NOMO-1 treated with DMSO at 0.1 percent for 48 hours (cell line): ENCODE data around the gene ZNF723.
"Not testable (repeated sequence)": the region's sequence is repeated elsewhere in the genome, so short reads cannot be mapped to it uniquely, and the experiment has no call there.

ENCODE experiments used
- DNase-seq: peaks from one replicate; lab custom pipeline; 2025; ENCODE audit not compliant: unreplicated experiment; lab: John Stamatoyannopoulos, UW

ZNF723 gene

GRCh38 chr19:22832031-22832762, at the start of gene ZNF723:
TSS of gene ZNF723 (plus strand) at chr19:22832291. CDS start at chr19:22832380, 89 bp downstream.
- no peak for DNase-seq

- DNase-seq: no peak
These were observed 48.3 kb upstream of the ZNF723 start, which contains the start of gene ZNF99 for GRCh38 chr19:22783651-22784410. TSS of gene ZNF99 (minus strand) at chr19:22784151. CDS start at chr19:22784016, 135 bp downstream.

- not testable (repeated sequence) for DNase-seq
These were observed 39.2 kb upstream of the ZNF723 start for GRCh38 chr19:22792863-22793262.

DNA sequence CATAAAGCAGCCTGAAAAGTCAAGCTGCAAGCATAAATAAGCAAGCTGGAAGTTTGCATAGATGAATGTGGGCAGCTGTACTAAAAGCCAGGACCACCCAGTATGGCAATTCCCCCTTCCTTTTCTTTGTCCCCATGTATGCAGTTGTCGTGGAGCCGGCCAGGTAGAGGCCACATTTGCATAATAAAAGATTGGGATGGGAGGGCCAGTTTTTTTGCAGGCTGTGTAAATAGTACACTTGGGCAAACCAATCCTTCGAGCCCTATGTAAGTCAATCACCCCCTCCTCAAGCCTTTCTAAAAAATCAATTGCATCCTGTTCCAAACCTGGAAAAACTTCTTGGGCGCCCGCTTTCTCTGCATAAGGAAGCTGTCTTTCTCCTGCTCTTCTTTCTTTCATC, 35.1 kb upstream of the ZNF723 start:
- no peak for DNase-seq

- DNase-seq: no peak
These were observed 25.7 kb upstream of the ZNF723 start for GRCh38 chr19:22806418-22806817.

GRCh38 chr19:22807061-22807835, 24.8 kb upstream of the ZNF723 start:
- no peak for DNase-seq

DNA sequence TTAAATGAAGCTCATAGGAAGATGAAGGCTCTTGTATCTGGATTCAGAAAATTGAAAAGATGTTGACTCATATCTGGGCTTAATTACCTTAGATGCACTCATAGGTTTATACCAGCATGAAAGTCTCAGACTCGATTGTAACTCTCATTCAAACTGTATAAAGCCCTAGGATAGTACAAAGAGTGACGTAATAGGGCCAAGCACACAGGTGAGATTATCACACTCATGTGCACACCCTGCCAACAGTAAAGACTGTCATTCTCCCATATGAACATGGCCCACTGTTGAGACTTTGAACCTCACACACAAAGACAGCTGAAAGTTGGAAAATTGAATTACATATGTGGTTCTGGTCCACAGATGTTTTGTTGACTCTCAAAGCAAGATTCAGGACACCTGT, 18.0 kb upstream of the ZNF723 start:
- DNase-seq: no peak

GRCh38 chr19:22831211-22831610, 880 bp upstream of the ZNF723 start:
- no peak for DNase-seq

GRCh38 chr19:22857713-22858320, 25.7 kb downstream of the ZNF723 start:
- DNase-seq: not testable (repeated sequence)

DNA sequence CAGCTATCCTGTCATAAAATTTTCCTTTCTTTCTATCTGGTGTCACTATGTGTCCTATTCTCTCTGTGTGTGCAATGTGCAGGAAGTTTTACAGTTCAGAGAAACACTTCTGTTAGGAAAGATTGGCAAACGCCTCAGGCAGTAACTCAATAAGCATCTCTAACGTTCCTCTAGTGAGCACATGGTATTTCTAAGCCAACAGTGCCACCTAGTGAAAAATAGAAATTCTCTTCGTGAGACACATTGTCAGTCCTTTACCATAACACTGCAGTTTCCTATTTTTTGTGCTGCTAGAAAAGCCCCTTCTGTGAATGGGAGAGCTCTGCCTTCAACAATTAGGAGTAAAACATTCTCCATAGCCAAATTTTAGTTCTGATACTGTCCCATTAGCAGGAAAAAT, 50.7 kb downstream of the ZNF723 start:
- peak; percentile 1 for DNase-seq

DNA sequence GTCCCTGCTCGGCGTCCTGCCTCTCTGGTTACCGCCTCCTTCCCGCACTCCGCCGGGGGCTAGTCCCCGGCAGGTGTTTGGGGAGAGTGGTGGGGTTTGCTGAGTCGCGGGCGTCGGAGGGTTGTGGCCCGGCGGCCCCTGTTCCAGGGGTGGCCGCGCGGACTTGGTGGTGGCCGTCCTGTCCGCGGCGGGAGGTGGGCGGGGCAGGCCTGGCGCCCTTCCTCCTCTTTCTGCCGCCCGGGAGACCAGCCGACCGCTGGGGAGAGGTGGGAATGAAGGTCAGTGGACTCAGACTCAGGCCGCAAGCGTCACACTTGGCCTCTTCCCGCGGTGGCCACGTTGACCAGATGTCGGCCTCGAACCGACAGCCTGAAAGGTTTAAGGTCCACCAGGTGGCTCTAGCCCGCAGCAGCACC, 61.8 kb downstream of the ZNF723 start:
- no peak for DNase-seq

DNA sequence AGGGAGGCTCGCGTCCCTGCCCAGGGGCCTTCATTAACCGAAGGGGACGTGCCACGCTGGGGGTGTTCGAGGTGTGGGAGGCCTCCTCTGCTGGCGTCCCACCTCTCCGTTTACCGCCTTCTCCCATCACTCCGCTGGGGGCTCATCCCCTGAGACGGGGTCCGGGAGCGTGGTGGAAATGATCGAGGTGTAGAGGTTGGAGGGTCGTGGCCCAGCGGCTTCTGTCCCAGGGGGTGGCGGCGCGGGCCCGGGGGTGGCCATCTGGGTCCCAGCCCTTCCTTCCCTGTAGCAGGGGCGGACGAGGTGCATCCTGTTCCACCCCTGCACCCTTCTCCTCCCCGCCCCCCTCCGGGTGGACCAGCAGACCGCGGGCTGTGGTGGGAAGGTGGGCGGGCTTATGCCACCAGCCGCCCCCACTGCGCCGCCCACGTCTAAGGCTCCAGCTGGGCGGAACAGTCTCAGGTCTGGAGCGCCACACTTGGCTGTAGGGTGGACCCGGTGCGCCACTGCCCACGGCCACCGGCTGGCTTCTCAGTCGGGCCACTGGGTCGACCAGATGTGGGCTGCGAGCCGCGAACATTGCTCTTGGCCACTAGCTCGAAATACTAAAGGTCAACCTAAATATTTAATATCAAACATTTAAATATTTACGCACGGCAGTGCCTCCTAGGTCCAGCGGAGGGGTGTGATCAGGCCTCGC, 69.5 kb downstream of the ZNF723 start:
- DNase-seq: no peak
